ENCODE measurements around the gene ACOT13. TPM values are rescaled to one million over a fixed set of nuclear protein-coding genes. Genes with fewer than 3 reads are reported as not detected.

ACOT13 gene
- total and polyA plus RNA-seq, 2 of the 8 experiments (the other 6 are each of a cell fraction or from before 2014, with no cell fraction given), result 27.6 to 40.6 TPM

DNA sequence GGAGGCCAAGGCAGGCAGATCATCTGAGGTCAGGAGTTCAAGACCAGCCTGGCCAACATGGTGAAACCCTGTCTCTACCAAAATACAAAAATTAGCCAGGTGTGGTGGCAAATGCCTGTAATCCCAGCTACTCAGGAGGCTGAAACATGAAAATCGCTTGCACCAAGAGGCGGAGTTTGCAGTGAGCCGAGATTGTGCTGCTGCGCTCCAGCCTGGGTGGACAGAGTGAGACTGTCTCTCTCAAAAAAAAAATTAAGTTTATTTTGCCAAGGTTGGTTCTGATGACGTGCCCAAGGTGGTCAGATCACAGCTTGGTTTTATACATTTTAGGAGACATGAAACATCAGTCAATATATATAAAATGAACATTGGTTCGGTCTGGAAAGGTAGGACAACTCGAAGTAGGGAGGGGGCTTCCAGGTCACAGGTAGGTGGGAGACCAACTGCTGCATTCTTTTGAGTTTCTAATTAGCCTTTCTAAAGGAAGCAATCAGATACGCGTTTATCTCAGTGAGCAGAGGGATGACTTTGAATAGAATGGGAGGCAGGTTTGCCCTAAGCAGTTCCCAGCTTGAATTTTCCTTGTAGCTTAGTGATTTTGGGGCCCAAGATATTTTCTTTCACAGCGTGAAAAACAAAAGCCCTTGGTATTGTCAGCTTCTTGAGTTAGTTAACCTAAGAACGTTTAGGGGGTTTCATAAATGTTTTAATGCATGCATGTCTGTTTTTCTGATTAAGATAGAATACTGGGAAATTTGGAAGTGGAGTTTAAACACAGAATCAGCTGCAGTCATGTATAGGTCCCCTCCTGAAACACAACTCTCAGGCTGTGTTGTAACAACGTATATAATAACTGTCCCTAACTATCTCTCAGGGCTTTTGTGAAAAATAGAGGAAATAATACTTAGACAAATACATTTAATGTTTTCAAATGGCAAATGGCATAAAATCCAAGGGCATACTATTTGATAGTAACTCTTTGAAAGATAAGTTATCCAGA lies 16.7 kb downstream of the ACOT13 start (continued):
- TF ChIP-seq, protein P1, sequence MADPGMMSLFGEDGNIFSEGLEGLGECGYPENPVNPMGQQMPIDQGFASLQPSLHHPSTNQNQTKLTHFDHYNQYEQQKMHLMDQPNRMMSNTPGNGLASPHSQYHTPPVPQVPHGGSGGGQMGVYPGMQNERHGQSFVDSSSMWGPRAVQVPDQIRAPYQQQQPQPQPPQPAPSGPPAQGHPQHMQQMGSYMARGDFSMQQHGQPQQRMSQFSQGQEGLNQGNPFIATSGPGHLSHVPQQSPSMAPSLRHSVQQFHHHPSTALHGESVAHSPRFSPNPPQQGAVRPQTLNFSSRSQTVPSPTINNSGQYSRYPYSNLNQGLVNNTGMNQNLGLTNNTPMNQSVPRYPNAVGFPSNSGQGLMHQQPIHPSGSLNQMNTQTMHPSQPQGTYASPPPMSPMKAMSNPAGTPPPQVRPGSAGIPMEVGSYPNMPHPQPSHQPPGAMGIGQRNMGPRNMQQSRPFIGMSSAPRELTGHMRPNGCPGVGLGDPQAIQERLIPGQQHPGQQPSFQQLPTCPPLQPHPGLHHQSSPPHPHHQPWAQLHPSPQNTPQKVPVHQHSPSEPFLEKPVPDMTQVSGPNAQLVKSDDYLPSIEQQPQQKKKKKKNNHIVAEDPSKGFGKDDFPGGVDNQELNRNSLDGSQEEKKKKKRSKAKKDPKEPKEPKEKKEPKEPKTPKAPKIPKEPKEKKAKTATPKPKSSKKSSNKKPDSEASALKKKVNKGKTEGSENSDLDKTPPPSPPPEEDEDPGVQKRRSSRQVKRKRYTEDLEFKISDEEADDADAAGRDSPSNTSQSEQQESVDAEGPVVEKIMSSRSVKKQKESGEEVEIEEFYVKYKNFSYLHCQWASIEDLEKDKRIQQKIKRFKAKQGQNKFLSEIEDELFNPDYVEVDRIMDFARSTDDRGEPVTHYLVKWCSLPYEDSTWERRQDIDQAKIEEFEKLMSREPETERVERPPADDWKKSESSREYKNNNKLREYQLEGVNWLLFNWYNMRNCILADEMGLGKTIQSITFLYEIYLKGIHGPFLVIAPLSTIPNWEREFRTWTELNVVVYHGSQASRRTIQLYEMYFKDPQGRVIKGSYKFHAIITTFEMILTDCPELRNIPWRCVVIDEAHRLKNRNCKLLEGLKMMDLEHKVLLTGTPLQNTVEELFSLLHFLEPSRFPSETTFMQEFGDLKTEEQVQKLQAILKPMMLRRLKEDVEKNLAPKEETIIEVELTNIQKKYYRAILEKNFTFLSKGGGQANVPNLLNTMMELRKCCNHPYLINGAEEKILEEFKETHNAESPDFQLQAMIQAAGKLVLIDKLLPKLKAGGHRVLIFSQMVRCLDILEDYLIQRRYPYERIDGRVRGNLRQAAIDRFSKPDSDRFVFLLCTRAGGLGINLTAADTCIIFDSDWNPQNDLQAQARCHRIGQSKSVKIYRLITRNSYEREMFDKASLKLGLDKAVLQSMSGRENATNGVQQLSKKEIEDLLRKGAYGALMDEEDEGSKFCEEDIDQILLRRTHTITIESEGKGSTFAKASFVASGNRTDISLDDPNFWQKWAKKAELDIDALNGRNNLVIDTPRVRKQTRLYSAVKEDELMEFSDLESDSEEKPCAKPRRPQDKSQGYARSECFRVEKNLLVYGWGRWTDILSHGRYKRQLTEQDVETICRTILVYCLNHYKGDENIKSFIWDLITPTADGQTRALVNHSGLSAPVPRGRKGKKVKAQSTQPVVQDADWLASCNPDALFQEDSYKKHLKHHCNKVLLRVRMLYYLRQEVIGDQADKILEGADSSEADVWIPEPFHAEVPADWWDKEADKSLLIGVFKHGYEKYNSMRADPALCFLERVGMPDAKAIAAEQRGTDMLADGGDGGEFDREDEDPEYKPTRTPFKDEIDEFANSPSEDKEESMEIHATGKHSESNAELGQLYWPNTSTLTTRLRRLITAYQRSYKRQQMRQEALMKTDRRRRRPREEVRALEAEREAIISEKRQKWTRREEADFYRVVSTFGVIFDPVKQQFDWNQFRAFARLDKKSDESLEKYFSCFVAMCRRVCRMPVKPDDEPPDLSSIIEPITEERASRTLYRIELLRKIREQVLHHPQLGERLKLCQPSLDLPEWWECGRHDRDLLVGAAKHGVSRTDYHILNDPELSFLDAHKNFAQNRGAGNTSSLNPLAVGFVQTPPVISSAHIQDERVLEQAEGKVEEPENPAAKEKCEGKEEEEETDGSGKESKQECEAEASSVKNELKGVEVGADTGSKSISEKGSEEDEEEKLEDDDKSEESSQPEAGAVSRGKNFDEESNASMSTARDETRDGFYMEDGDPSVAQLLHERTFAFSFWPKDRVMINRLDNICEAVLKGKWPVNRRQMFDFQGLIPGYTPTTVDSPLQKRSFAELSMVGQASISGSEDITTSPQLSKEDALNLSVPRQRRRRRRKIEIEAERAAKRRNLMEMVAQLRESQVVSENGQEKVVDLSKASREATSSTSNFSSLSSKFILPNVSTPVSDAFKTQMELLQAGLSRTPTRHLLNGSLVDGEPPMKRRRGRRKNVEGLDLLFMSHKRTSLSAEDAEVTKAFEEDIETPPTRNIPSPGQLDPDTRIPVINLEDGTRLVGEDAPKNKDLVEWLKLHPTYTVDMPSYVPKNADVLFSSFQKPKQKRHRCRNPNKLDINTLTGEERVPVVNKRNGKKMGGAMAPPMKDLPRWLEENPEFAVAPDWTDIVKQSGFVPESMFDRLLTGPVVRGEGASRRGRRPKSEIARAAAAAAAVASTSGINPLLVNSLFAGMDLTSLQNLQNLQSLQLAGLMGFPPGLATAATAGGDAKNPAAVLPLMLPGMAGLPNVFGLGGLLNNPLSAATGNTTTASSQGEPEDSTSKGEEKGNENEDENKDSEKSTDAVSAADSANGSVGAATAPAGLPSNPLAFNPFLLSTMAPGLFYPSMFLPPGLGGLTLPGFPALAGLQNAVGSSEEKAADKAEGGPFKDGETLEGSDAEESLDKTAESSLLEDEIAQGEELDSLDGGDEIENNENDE (IDR thresholded peaks at IDR 0.05; ENCODE audit: insufficient replicate concordance, low read length), result peak; percentile 80
- TF ChIP-seq FOSL1 (IDR thresholded peaks at IDR 0.05; ENCODE audit: insufficient read depth, low read depth, low read length), result no peak
- TF ChIP-seq GABPA (IDR thresholded peaks at IDR 0.05; ENCODE audit: borderline replicate concordance, insufficient read depth, low read length), result no peak
- no peak for TF ChIP-seq RAD21 (IDR thresholded peaks at IDR 0.05 in 1 of 2, conservative IDR thresholded peaks at IDR 0.05 in 1 of 2; ENCODE audit: low read depth in 2 of 2, low read length in 2 of 2)
